GM12878 (cell line): ENCODE data around the gene DLG2. TPM values are rescaled to one million over a fixed set of nuclear protein-coding genes. Genes with fewer than 3 reads are reported as not detected.

Experiments used
- ATAC-seq: fragments of 200-7000 bp; cut with Tn5 transposase; 3 replicates; pipeline ENCODE4 v1.9.1; 2020; ENCODE audit warnings: mild to moderate bottlenecking, moderate library complexity
- BruUV-seq: library from RNA; stranded (reverse); fragments of 400-500 nt; replicated peaks from 2 replicates; lab custom pipeline; 2021; lab: Mats Ljungman, UMichigan
- CTCF ChIA-PET: fragments of 300-600 bp; sonication (Branson Sonifier 250); formaldehyde crosslinking; extraction: SDS; loops from one replicate; lab custom pipeline; 2021; ENCODE audit warnings: inconsistent platforms; lab: Yijun Ruan, JAX
- POLR2A ChIA-PET: fragments of 350-600 bp; formaldehyde crosslinking; extraction: SDS; loops from one replicate; lab custom pipeline; 2021; ENCODE audit warnings: inconsistent platforms; lab: Charles Lee
- RAD21 ChIA-PET: fragments of 300-600 bp; sonication (Branson Sonifier 250); formaldehyde crosslinking; loops from one replicate; lab custom pipeline; 2023; ENCODE audit warnings: antibody characterized with exemption; ENCODE audit not compliant: unreplicated experiment; lab: Charles Lee
- SMC1A ChIA-PET: fragments of 300-600 bp; sonication (Branson Sonifier 250); formaldehyde crosslinking; loops from one replicate; lab custom pipeline; 2023; ENCODE audit not compliant: unreplicated experiment, uncharacterized antibody; lab: Charles Lee
- DNase-seq: peaks from one replicate; pipeline ENCODE4 v3.0.0-alpha.2; 2011; ENCODE audit warnings: low read depth, low spot score
- FAIRE-seq: peaks from 3 replicates; lab custom pipeline; 2011; peaks lifted over from hg19 to GRCh38; lab: Jason Lieb, UNC
- H2AFZ ChIP-seq: 2 replicates; pipeline ENCODE4 v1.6.0; 2011; ENCODE audit warnings: low read depth, low read length, control low read depth; ENCODE audit not compliant: control insufficient read depth
- H3K27ac ChIP-seq: 2 replicates; pipeline ENCODE4 v1.5.1; 2011; ENCODE audit warnings: control low read depth; ENCODE audit not compliant: control insufficient read depth, insufficient read depth
- H3K27me3 ChIP-seq, 2 experiments: replicated peaks in 1 of 2; 2 replicates each; pipeline versions ENCODE4 v1.6.0 to v1.6.1; 2011; ENCODE audit warnings: low read length in 1 of 2; ENCODE audit not compliant: control insufficient read depth in 2 of 2, insufficient read depth in 2 of 2
- H3K36me3 ChIP-seq, 2 experiments: 2 replicates each; pipeline ENCODE4 v1.5.1; 2011; ENCODE audit warnings: low read length in 1 of 2; ENCODE audit not compliant: control insufficient read depth in 2 of 2, insufficient read depth in 2 of 2
- H3K4me1 ChIP-seq: 2 replicates; pipeline ENCODE4 v1.6.1; 2011; ENCODE audit warnings: mild to moderate bottlenecking, low read length, moderate library complexity, mixed read lengths; ENCODE audit not compliant: control insufficient read depth, insufficient read depth
- H3K4me2 ChIP-seq: 2 replicates; pipeline ENCODE4 v1.6.0; 2011; ENCODE audit warnings: control low read depth; ENCODE audit not compliant: control insufficient read depth, insufficient read depth
- H3K4me3 ChIP-seq: fragments of 200-600 bp; sonication (generic); 2 replicates; pipeline ENCODE4 v1.5.1; 2016
- H3K79me2 ChIP-seq: 2 replicates; pipeline ENCODE4 v1.6.0; 2011; ENCODE audit warnings: low read length; ENCODE audit not compliant: control insufficient read depth, insufficient read depth
- H3K9ac ChIP-seq: 2 replicates; pipeline ENCODE4 v1.8.0; 2011; ENCODE audit warnings: low read length, control low read depth, mixed read lengths; ENCODE audit not compliant: control insufficient read depth, insufficient read depth
- H3K9me3 ChIP-seq: replicated peaks from 3 replicates; pipeline ENCODE4 v1.5.1; 2011; ENCODE audit warnings: mild to moderate bottlenecking, low read length; ENCODE audit not compliant: control insufficient read depth, insufficient read depth
- H4K20me1 ChIP-seq: 2 replicates; pipeline ENCODE4 v1.6.0; 2011; ENCODE audit not compliant: control insufficient read depth, insufficient read depth
- ATF2 ChIP-seq: IDR thresholded peaks from 2 replicates; pipeline ENCODE4 v1.6.1; 2012; ENCODE audit warnings: low read length, inconsistent platforms
- BRCA1 ChIP-seq: IDR thresholded peaks from 2 replicates; pipeline ENCODE4 v1.6.1; 2011; ENCODE audit warnings: low read depth, low read length, improper control_type of control experiment
- CHD4 ChIP-seq: fragments of 200-600 bp; sonication (generic); IDR thresholded peaks from 2 replicates; pipeline ENCODE4 v1.6.1; 2016; ENCODE audit warnings: mild to moderate bottlenecking
- HDGF ChIP-seq: fragments of 450-650 bp; IDR thresholded peaks from 2 replicates; pipeline ENCODE4 v1.6.1; 2016; ENCODE audit warnings: antibody characterized with exemption
- NFYA ChIP-seq: IDR thresholded peaks from 2 replicates; pipeline ENCODE4 v1.6.1; 2011; ENCODE audit warnings: low read depth, mild to moderate bottlenecking, low read length, improper control_type of control experiment, borderline replicate concordance
- SUPT20H ChIP-seq: IDR thresholded peaks from 2 replicates; pipeline ENCODE4 v1.6.1; 2011; ENCODE audit warnings: low read depth, mild to moderate bottlenecking, low read length, moderate library complexity, borderline replicate concordance; ENCODE audit not compliant: control insufficient read depth
- WGBS: methylation state at CpG from one replicate; pipeline ENCODE4 v1.1.6; 2016; ENCODE audit warnings: low lambda C conversion rate; ENCODE audit not compliant: insufficient replicate concordance, insufficient coverage; ENCODE audit errors: missing lambda C conversion rate; 5-methylcytosine and 5-hydroxymethylcytosine counted together
- in situ Hi-C: fragments of 300-500 bp; cut with MboI; formaldehyde crosslinking; loops from 9 replicates; pipeline ENCODE4 v1.14.3; 2018; ENCODE audit warnings: mixed read lengths
- intact Hi-C: fragments of 100-400 bp; cut with micrococcal nuclease; formaldehyde crosslinking; loops from one replicate; pipeline ENCODE4 v1.14.2; 2022; ENCODE audit not compliant: unreplicated experiment
- polyA plus RNA-seq, 11 experiments: library from polyadenylated mRNA; depleted of rRNA in 4 of 11; unstranded in 6 of 11; stranded (reverse) in 5 of 11; fragments of >200 nt; fragmentation: Nextera tagmentation in 4 of 11; fragmentation: Illumina TruSeq in 1 of 11; extraction: Ambion mirVana in 4 of 11; extraction: Trizol in 1 of 11; gene quantifications; 1 replicate in 1 of 11; 2 replicates in 10 of 11; pipeline versions ENCODE4 v1.2.1 to v1.2.3, GENCODE V29; 2011 to 2016; ENCODE audit warnings: inconsistent platforms in 2 of 11, missing spikeins in 2 of 11, low read depth in 1 of 11
- total RNA-seq, 4 experiments: library from RNA; depleted of rRNA in 3 of 4; stranded (reverse); fragments of >200 nt in 3 of 4; fragmentation: Illumina TruSeq in 1 of 4; extraction: Trizol in 1 of 4; gene quantifications; 2 replicates each; pipeline versions ENCODE4 v1.2.1 to v1.2.3, GENCODE V29; 2013 to 2021
- TF ChIP-seq, protein P1 (sequence below): fragments of 450-650 bp; conservative IDR thresholded peaks from 2 replicates; pipeline ENCODE4 v1.6.1; 2017; ENCODE audit warnings: mild to moderate bottlenecking, moderate library complexity
- TF ChIP-seq, protein P2 (sequence below): IDR thresholded peaks from 2 replicates; pipeline ENCODE4 v1.6.1; 2011; ENCODE audit warnings: borderline replicate concordance, low read depth, mild to moderate bottlenecking, moderate library complexity, low read length; ENCODE audit not compliant: insufficient read depth, poor library complexity, severe bottlenecking

The DLG2 gene
- total and polyA plus RNA-seq, 10 of the 15 experiments (the other 5 are each of a cell fraction or from before 2014, with no cell fraction given): 0.09 to 0.98 (median 0.35) TPM

DNA sequence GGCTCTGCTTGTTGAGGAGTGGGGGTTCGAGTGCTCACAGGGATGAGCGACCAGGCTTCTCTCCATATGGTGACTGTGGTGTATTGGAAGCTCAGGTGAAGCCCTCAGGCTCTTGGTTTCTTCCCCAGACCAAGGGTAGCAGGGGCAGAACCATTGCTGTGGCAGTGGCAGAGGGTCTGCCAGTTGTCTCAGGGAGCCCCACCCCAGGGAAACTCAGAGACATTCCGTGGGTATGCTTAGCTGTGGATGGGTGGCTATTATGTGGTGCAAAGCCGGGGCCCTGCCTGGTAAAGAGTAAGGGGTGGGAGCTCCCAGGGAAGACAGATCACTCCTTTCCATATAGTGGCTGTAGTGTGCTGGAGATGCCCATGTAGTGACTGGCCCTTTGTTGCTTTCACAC, 167.8 kb downstream of the DLG2 start:
- BruUV-seq: no TSS peak
- H2AFZ ChIP-seq: no peak overlapping the region
- H3K36me3 ChIP-seq: no peaks in the 10 kb centered on the region
- no peak overlapping the region for H3K4me2 ChIP-seq
- ATAC-seq (no peak), FAIRE-seq (no peak), DNase-seq (no peak)
- H4K20me1 ChIP-seq: no peaks in the 10 kb centered on the region
- H3K9me3 ChIP-seq: no peaks in the 10 kb centered on the region; the same call in 2 of the 3 replicates
- no peak for TF ChIP-seq HDGF
- TF ChIP-seq BRCA1: no peak
- TF ChIP-seq SUPT20H: no peak
- no peak for TF ChIP-seq CHD4
- ChIA-PET SMC1A (no interaction called here), RAD21 (no interaction called here), CTCF (interaction anchor here (0.8 to 1.0 kb wide), 2 partner anchors 20 to 95 kb away, joined by 3 read pairs; no protein-coding TSS in a partner anchor), POLR2A (no interaction called here)
- no peaks in the 10 kb centered on the region for H3K27me3 ChIP-seq
- intact Hi-C loops: no loop called here
- no peaks in the 10 kb centered on the region for H3K4me1 ChIP-seq
- no peak overlapping the region for H3K4me3 ChIP-seq
- H3K27ac ChIP-seq: no peak overlapping the region
- no peak overlapping the region for H3K9ac ChIP-seq
- 0% methylated on average over 4 of the region's 4 CpGs for WGBS
- no peaks in the 10 kb centered on the region for H3K79me2 ChIP-seq
- in situ Hi-C loops: no loop called here

DNA sequence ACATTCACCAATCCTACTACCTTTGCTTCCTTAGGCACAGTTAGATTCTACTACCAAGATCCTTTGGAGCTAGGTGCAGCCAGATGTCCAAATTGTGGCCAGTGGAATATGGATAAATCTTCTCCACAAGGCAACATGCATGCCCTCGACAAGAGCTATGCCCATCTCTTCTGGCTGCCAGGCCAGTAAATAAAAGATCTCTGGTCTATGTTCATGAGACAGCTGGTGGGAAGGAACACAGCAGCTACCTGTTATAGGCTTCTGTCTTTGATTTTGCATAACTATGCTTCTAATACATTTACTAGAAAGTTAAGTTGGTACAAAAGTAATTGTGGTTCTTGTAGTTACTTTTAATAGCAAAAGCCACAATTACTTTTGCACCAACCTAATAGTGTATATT, 182.7 kb downstream of the DLG2 start:
- in situ Hi-C loops (no loop called here), intact Hi-C loops (no loop called here)
- no peak overlapping the region for H3K27ac ChIP-seq
- H3K4me2 ChIP-seq: no peak overlapping the region
- ATAC-seq (no peak), DNase-seq (no peak), FAIRE-seq (no peak)
- no peaks in the 10 kb centered on the region for H3K36me3 ChIP-seq
- no peak overlapping the region for H3K4me3 ChIP-seq
- H3K79me2 ChIP-seq: no peaks in the 10 kb centered on the region
- H3K9me3 ChIP-seq: no peaks in the 10 kb centered on the region
- ChIA-PET CTCF (no interaction called here), POLR2A (interaction anchor here (0.7 kb wide), 1 partner anchor 12 kb away, joined by 3 read pairs; no protein-coding TSS in a partner anchor), SMC1A (no interaction called here), RAD21 (no interaction called here)
- H3K9ac ChIP-seq: no peak overlapping the region
- no peaks in the 10 kb centered on the region for H3K4me1 ChIP-seq
- H2AFZ ChIP-seq: no peak overlapping the region
- no peaks in the 10 kb centered on the region for H3K27me3 ChIP-seq
- H4K20me1 ChIP-seq: no peaks in the 10 kb centered on the region
- BruUV-seq: no TSS peak
- 14% methylated on average over 1 of the region's 1 CpG for WGBS
- TF ChIP-seq NFYA: no peak
- TF ChIP-seq ATF2: no peak
- TF ChIP-seq, protein P1, sequence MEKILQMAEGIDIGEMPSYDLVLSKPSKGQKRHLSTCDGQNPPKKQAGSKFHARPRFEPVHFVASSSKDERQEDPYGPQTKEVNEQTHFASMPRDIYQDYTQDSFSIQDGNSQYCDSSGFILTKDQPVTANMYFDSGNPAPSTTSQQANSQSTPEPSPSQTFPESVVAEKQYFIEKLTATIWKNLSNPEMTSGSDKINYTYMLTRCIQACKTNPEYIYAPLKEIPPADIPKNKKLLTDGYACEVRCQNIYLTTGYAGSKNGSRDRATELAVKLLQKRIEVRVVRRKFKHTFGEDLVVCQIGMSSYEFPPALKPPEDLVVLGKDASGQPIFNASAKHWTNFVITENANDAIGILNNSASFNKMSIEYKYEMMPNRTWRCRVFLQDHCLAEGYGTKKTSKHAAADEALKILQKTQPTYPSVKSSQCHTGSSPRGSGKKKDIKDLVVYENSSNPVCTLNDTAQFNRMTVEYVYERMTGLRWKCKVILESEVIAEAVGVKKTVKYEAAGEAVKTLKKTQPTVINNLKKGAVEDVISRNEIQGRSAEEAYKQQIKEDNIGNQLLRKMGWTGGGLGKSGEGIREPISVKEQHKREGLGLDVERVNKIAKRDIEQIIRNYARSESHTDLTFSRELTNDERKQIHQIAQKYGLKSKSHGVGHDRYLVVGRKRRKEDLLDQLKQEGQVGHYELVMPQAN: no peak
- TF ChIP-seq, protein P2, sequence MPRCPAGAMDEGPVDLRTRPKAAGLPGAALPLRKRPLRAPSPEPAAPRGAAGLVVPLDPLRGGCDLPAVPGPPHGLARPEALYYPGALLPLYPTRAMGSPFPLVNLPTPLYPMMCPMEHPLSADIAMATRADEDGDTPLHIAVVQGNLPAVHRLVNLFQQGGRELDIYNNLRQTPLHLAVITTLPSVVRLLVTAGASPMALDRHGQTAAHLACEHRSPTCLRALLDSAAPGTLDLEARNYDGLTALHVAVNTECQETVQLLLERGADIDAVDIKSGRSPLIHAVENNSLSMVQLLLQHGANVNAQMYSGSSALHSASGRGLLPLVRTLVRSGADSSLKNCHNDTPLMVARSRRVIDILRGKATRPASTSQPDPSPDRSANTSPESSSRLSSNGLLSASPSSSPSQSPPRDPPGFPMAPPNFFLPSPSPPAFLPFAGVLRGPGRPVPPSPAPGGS: no peak
